Effector memory CD4-positive, alpha-beta T cell (primary cell): Measurements from ENCODE around the gene RGL3.
"Not testable (repeated sequence)": the region's sequence is repeated elsewhere in the genome, so short reads cannot be mapped to it uniquely, and the experiment has no call there.

Source experiments
- DNase-seq, 3 donors: peaks; one replicate each; pipeline ENCODE4 v3.0.0-alpha.2; 2020
- H3K27ac ChIP-seq: 2 replicates; pipeline ENCODE4 v1.7.0; 2013; ENCODE audit warnings: mild to moderate bottlenecking, low read length, moderate library complexity; ENCODE audit not compliant: insufficient read depth, poor library complexity, severe bottlenecking
- H3K27me3 ChIP-seq: replicated peaks from 2 replicates; pipeline ENCODE4 v1.7.0; 2013; ENCODE audit warnings: mild to moderate bottlenecking, low read length; ENCODE audit not compliant: insufficient read depth, control insufficient read depth, poor library complexity, severe bottlenecking
- H3K36me3 ChIP-seq: 2 replicates; pipeline ENCODE4 v1.7.0; 2013; ENCODE audit warnings: mild to moderate bottlenecking, low read length, moderate library complexity; ENCODE audit not compliant: control insufficient read depth, insufficient read depth
- H3K4me1 ChIP-seq: 2 replicates; pipeline ENCODE4 v1.7.0; 2013; ENCODE audit warnings: low read length, mild to moderate bottlenecking; ENCODE audit not compliant: control insufficient read depth, insufficient read depth, poor library complexity, severe bottlenecking
- H3K4me3 ChIP-seq: 2 replicates; pipeline ENCODE4 v1.7.0; 2013; ENCODE audit warnings: low read length, low read depth, mild to moderate bottlenecking; ENCODE audit not compliant: insufficient read depth, poor library complexity, severe bottlenecking
- H3K9me3 ChIP-seq: 2 replicates; pipeline ENCODE4 v1.7.0; 2013; ENCODE audit warnings: mild to moderate bottlenecking, low read length, moderate library complexity; ENCODE audit not compliant: control insufficient read depth

Gene RGL3

DNA sequence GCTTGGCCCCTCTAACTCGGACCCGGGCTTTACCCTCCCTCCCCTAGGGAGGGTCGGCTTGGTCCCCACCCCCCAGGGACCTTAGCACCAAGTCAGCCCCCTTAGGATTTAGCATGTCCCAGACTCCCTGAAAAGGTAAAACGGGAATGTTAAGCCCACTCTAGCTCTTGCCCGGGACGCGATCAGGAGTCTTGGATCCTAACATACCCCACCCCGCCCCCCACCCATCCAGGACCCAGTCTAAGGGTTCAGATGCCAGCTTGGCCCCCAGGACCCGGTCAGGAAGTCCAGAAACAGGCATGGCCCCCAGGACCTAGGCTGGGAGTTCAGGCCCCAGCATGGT lies 35.4 kb downstream of the RGL3 start:
- Histone ChIP-seq H3K36me3 (no peaks in the 10 kb centered on the region), H3K4me1 (peaks cover 25% of the 10 kb centered on the region), H3K27ac (no peak overlapping the region), H3K4me3 (no peak overlapping the region), H3K9me3 (no peaks in the 10 kb centered on the region), H3K27me3 (peaks cover 13% of the 10 kb centered on the region)
- no peak for DNase-seq

DNA sequence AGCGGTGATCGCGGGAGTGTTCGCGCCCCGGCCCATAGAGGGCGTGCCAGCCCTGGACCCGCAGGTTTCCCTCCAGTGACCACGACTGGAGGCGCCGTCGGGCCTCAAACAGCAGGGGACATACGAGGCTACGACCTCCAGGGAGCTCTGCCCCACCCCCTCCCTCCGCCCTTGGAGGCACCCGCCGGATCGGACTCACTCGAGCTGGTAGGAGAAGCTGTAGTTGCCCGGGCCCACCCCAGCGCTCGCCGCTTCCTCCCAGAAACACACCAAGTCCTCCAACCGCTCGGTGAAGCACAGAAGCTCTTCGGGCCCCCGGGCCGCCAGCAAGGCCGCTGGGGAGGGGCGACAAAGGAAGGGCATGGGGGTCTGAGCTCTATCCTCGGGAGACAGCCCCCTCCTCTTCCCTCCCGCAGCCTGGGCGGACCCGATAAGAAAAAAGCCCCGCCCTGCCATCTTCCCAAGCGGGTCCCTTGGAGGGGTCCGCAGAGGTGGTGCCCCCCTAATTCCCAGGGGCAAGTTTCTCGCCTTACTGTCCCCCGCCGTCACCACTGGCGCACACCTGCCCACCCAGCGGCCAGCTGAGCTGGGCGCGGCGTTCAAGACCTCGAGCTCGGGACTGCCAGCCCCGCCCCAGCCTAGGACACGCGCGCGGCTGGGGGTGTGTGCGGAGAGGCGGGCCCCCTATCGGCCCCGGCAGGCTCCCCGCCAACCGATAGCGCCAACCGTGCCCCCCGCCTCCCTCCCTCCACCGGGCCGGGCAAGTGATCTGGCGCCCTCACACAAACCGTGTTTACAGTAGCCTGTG lies 36.0 kb downstream of the RGL3 start:
- Histone ChIP-seq H3K4me1 (peaks cover 25% of the 10 kb centered on the region), H3K27me3 (peaks cover 13% of the 10 kb centered on the region), H3K27ac (no peak overlapping the region), H3K9me3 (no peaks in the 10 kb centered on the region), H3K36me3 (peaks cover 1% of the 10 kb centered on the region), H3K4me3 (peak overlapping the region; percentile 35)
- no peak for DNase-seq

DNA sequence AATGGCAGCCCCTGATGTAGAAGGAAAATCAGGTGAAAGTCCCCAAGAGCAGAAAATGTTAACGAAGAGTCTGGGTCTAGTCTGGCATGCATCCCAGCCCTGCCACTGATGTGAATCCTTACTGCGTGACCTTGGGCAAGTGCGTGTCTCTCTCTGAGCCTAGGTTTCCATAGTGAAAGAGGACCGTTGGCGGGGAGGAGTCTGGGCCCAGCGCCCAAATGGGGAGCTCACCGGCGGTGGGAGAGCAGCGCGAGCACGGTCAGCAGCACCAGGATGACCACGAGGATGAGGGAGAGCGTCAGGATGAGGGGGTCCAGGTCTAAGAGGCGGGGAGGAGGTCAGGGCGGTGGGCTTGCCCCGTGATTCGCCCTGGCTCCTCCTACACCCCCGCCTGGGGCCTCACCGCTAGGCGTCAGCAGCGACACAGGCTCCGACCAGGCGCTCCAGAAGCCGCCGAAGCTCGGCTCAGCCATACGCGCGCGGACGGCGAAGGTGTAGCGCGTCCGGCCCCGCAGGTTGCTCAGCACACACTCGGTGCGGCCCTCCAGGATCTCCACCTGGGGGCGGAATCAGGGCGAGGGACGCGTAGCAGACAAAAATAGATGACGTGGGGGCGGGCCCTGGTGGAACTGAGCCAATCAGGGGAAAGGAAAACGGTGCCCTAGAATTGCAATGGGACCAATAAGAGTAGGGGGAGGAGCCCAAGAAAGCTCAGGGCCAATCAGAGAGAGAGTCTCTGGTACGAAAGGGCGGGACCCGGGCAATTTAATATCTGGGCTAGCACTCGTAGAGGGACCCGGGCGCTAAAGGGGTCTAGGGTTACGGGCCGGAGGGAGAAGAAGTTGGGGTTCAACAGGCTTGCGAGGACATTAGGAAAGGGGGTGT lies 38.2 kb downstream of the RGL3 start:
- Histone ChIP-seq H3K27me3 (peaks cover 13% of the 10 kb centered on the region), H3K27ac (peak overlapping the region; percentile 83), H3K4me3 (peak overlapping the region; percentile 57), H3K36me3 (peaks cover 6% of the 10 kb centered on the region), H3K4me1 (peaks cover 32% of the 10 kb centered on the region), H3K9me3 (no peaks in the 10 kb centered on the region)
- DNase-seq = peak; percentile 95 to 97 (median 97)

DNA sequence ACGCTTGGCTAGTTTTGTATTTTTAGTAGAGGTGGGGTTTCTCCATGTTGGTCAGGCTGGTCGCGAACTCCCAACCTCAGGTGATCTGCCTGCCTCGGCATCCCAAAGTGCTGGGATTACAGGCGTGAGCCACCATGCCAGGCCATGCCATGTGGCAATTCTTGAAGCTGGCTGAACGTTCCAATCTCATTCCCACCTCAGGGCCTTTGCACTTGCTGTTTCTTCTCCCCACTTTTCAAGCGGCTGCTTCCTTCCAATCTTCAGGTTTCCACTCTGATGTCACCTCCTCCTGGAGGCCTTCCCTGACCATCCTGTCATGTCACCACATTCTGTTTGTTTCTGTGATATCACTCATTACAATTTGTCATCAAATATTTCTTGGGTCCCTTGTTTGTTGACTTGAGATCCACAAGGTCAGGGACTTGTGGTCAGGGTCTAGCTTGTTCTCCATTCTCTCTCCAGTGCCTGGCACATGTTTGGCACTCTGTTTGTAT lies 39.2 kb downstream of the RGL3 start:
- Histone ChIP-seq H3K27me3 (peaks cover 13% of the 10 kb centered on the region), H3K9me3 (no peaks in the 10 kb centered on the region), H3K27ac (peak overlapping the region; percentile 83), H3K36me3 (peaks cover 6% of the 10 kb centered on the region), H3K4me3 (peak overlapping the region; percentile 57), H3K4me1 (peaks cover 37% of the 10 kb centered on the region)
- DNase-seq = no peak

DNA sequence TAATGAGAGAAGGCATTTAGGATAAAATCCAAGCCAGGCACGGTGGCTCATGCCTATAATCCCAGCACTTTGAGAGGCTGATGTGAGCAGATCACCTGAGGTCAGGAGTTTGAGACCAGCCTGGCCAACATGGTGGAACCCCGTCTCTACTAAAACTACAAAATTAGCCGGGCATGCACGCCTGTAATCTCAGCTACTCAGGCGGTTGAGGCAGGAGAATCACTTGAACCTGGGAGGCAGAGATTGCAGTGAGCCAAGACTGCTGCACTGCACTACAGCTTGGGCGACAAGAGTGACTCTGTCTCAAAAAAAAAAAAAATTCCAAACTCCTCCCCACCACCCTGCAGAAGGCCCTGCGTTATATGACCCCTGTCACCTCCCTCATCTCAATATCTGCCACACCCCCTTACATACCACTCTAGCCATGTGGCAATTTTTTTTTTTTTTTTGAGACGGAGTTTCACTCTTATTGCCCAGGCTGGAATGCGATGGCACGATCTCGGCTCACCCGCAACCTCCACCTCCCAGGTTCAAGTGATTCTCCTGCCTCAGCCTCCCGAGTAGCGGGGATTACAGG lies 39.8 kb downstream of the RGL3 start:
- not testable (repeated sequence) for H3K9me3 ChIP-seq, H3K36me3 ChIP-seq, H3K27ac ChIP-seq, DNase-seq, H3K4me3 ChIP-seq
- peaks cover 38% of the 10 kb centered on the region for H3K4me1 ChIP-seq
- peaks cover 13% of the 10 kb centered on the region for H3K27me3 ChIP-seq

DNA sequence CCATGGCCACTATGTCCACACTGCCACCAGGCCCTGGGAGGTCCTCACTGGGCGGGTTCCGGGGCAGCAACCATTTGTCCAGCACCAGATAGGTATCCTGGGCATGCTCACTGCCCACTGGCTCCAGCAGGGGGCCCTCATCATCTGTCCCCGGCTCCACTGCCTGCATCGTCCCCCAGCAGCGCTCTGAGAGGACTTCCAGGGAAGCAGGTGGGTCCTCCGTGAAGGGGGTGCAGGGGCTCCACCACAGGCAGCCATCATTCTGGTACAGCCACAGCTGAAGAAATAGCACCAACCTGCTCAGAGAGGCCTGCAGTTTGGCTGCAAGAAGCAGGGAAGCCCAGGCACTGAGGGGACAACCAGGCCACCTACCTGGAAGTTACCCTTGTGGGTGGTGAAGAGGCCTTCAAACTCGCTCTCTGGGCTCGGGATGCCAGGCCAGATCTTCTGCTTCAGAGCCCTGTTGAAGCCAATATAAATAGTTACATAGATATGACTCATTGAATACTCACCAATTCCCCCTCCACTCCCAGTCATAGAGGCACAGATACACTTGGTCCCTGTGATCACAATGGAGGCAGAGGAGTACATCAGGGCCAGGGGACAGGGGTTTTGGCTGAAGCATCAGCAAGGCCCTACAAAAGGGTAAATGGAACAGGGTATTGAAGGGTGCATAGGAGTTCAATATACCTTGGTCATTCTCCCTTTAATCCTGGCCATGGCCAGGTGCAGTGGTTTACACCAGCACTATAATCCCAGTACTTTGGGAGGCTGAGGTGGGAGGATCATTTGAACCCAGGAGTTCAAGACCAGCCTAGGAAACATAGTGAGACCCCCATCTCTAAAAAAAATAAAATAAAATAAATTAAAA lies 40.6 kb downstream of the RGL3 start:
- H3K9me3 ChIP-seq = no peaks in the 10 kb centered on the region
- H3K4me1 ChIP-seq = peaks cover 39% of the 10 kb centered on the region
- DNase-seq = no peak
- peaks cover 6% of the 10 kb centered on the region for H3K36me3 ChIP-seq
- H3K27ac ChIP-seq = no peak overlapping the region
- H3K27me3 ChIP-seq = peaks cover 9% of the 10 kb centered on the region
- no peak overlapping the region for H3K4me3 ChIP-seq

DNA sequence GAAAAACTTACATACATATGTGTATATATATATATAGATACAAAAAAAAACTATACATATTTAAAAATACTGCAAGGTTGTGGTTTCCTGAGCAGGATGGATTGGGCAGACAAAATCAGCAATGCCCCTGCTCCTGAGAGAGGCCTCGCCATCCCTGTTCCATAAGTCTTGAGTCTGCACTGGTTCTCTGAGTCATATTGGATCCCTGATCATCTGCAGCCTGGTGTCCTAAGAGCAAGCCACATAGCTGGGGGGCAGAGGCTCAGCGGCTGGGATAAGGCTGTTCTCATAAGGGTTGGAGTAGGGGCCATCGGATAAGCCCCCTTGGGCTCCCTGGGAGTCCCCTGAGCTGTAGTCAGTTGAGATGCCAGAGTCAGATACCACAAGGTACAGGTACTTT lies 41.4 kb downstream of the RGL3 start:
- Histone ChIP-seq H3K27ac (no peak overlapping the region), H3K9me3 (no peaks in the 10 kb centered on the region), H3K4me1 (peaks cover 32% of the 10 kb centered on the region), H3K4me3 (no peak overlapping the region), H3K27me3 (peaks cover 1% of the 10 kb centered on the region), H3K36me3 (peaks cover 6% of the 10 kb centered on the region)
- no peak for DNase-seq

DNA sequence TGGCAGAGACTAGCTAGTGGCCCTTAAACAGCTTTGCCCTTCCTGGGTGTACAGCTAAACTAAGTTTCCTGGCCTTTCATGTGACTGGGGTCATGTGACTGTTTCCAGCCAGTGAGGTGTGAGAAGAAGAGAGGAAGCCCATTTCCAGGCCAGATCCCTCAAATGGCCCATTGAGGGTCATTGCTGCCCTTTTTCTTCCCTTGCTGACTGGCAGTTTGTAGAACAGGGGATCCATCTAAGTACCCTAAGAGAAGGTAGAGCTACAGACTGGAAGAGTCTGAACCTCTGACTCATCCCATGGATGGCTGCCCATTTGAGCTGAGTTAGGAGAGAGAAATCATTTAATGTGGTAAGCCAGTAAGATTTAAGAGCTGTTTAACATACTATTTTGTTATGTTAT lies 41.9 kb downstream of the RGL3 start:
- Histone ChIP-seq H3K4me1 (peaks cover 31% of the 10 kb centered on the region), H3K27me3 (no peaks in the 10 kb centered on the region), H3K36me3 (peaks cover 6% of the 10 kb centered on the region), H3K4me3 (no peak overlapping the region), H3K9me3 (no peaks in the 10 kb centered on the region), H3K27ac (no peak overlapping the region)
- no peak for DNase-seq

DNA sequence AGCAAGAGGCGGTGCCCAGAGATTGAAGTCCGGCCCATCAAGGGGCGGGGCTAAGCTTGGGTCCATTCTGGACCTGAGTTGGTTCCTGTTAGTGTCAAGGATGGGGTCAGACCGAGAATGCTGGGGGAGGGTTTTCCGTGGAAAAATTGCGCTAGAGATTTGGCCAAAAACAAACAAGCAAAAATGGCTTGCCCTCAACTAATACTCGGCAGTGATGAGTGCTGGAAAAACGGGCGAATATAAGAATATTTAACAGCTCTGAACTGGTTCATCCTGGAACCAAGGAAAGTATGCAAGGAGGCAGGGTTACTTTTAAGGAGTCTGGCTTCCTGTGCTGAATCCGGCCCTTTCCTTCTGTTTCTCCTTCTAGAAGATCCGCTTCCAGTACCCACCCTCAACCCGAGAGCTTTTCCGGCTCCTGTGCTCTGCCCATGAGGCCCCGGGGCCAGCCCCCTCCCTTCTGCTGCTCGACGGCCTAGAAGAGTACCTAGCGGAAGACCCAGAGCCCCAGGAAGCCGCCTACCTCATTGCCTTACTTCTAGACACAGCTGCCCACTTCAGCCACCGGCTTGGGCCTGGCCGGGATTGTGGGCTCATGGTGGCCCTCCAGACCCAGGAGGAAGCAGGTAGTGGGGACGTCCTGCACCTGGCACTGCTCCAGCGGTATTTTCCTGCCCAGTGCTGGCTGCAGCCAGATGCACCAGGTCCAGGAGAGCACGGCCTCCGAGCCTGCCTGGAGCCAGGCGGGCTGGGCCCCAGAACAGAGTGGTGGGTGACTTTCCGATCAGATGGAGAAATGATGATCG lies 43.8 kb downstream of the RGL3 start:
- peaks cover 25% of the 10 kb centered on the region for H3K4me1 ChIP-seq

More for the DNA sequence above, 43.8 kb downstream of the RGL3 start:
- H3K4me3 ChIP-seq = peak overlapping the region; percentile 61
- no peaks in the 10 kb centered on the region for H3K27me3 ChIP-seq
- peaks cover 6% of the 10 kb centered on the region for H3K36me3 ChIP-seq
- H3K27ac ChIP-seq = peak overlapping the region; percentile 93
- H3K9me3 ChIP-seq = no peaks in the 10 kb centered on the region
- DNase-seq = peak; percentile 46 to 65 (median 60)
